CD4-positive, alpha-beta T cell (primary cell): ENCODE data around the gene LGALS14. TPM values are rescaled to one million over a fixed set of nuclear protein-coding genes. Genes with fewer than 3 reads are reported as not detected.
A peak's percentile ranks its signal among the peaks of the same experiment; 100 is the strongest.

Source experiments
- ATAC-seq: fragments of 200-7000 bp; cut with Tn5 transposase; one replicate; pipeline ENCODE4 v1.10.0; 2022; ENCODE audit warnings: mild to moderate bottlenecking; ENCODE audit not compliant: poor library complexity
- CTCF ChIA-PET: fragments of 350-600 bp; sonication (Branson Sonifier 250); formaldehyde crosslinking; loops from one replicate; lab custom pipeline; 2021; ENCODE audit warnings: antibody characterized with exemption, inconsistent platforms; lab: Charles Lee
- POLR2A ChIA-PET: fragments of 350-600 bp; sonication (Branson Sonifier 250); formaldehyde crosslinking; loops from one replicate; lab custom pipeline; 2021; ENCODE audit warnings: antibody characterized with exemption, inconsistent platforms; lab: Charles Lee
- DNase-seq, 14 experiments: peaks; one replicate each; pipeline ENCODE4 v3.0.0-alpha.2; 2013 to 2020; ENCODE audit warnings: mixed read lengths in 2 of 14
- H3K27ac ChIP-seq, 2 donors: one replicate each; pipeline versions ENCODE4 v1.5.1 to v1.7.0; 2013; ENCODE audit warnings: low read length in 2 of 2, low read depth in 1 of 2, mild to moderate bottlenecking in 1 of 2
- H3K27me3 ChIP-seq, 2 experiments: 1 replicate in 1 of 2; 2 replicates in 1 of 2; pipeline versions ENCODE4 v1.6.1 to v1.7.0; 2013; ENCODE audit warnings: low read length in 2 of 2, control low read depth in 1 of 2, mild to moderate bottlenecking in 1 of 2, moderate library complexity in 1 of 2; ENCODE audit not compliant: insufficient read depth in 2 of 2, control insufficient read depth in 1 of 2
- H3K36me3 ChIP-seq: one replicate; pipeline ENCODE4 v1.6.1; 2013; ENCODE audit warnings: low read length, control low read depth; ENCODE audit not compliant: insufficient read depth
- H3K4me1 ChIP-seq: one replicate; pipeline ENCODE4 v1.6.1; 2013; ENCODE audit warnings: low read length, control low read depth; ENCODE audit not compliant: insufficient read depth
- H3K4me3 ChIP-seq: one replicate; pipeline ENCODE4 v1.5.1; 2013; ENCODE audit warnings: mild to moderate bottlenecking, low read length, moderate library complexity
- H3K9me3 ChIP-seq, 2 experiments: 1 replicate in 1 of 2; 2 replicates in 1 of 2; pipeline versions ENCODE4 v1.6.1 to v1.7.0; 2013; ENCODE audit warnings: low read length in 2 of 2, mild to moderate bottlenecking in 2 of 2, control low read depth in 1 of 2, moderate library complexity in 1 of 2; ENCODE audit not compliant: control insufficient read depth in 1 of 2, insufficient read depth in 1 of 2
- H3K27ac Mint-ChIP-seq: one replicate; pipeline ENCODE4 v1.8.0; 2020; ENCODE audit warnings: mixed read lengths
- H3K27me3 Mint-ChIP-seq: one replicate; pipeline ENCODE4 v1.8.0; 2021; ENCODE audit warnings: mixed read lengths
- H3K36me3 Mint-ChIP-seq: one replicate; pipeline ENCODE4 v1.8.0; 2021; ENCODE audit warnings: low read depth, mixed read lengths
- H3K4me1 Mint-ChIP-seq: one replicate; pipeline ENCODE4 v1.8.0; 2021; ENCODE audit warnings: low read depth, mixed read lengths
- H3K4me3 Mint-ChIP-seq: one replicate; pipeline ENCODE4 v1.8.0; 2020; ENCODE audit warnings: mild to moderate bottlenecking, mixed read lengths
- H3K9me3 Mint-ChIP-seq: one replicate; pipeline ENCODE4 v1.8.0; 2020; ENCODE audit warnings: mixed read lengths
- intact Hi-C, 2 experiments: fragments of 100-400 bp; cut with DNase I in 1 of 2; cut with micrococcal nuclease in 1 of 2; formaldehyde crosslinking; loops; one replicate each; pipeline versions ENCODE4 v1.15.1 to v1.9.0; 2023 to 2025; cut with DNase I, micrococcal nuclease
- total RNA-seq, 174 experiments: library from RNA in 2 of 174; stranded (reverse) in 2 of 174; gene quantifications; one replicate each; pipeline ENCODE4 v1.2.3 and lab custom pipeline; 2021 to 2026
- TF ChIP-seq, protein P1 (sequence below): fragments of 200-600 bp; IDR thresholded peaks from one replicate; pipeline ENCODE4 v1.8.0; 2022; ENCODE audit warnings: antibody characterized with exemption, mild to moderate bottlenecking

LGALS14 gene
- total RNA-seq, 2 experiments from 2014 or later = not detected

DNA sequence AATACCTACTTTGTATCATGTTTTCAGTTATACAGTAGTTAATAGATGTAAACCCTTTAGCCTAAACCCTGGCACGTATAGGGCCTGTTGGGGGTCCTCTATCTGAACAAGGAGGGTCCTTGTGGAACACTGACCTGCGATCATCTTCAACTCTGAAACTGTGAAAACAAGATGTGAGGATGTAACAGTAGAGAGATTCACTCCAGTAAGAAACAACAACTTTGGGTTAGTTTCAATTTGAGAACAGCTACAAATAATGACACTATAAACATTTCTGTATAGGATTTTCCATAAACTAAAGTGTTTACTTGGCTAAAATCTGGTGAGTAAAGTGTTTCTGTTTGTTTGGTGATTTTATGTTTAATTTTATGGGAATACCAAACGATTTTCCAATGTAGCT lies 31.4 kb downstream of the LGALS14 start:
- Histone ChIP-seq H3K36me3 (no peaks in the 10 kb centered on the region), H3K27me3 (peaks cover 0 to 4% of the 10 kb centered on the region in 2 experiments), H3K4me3 (no peak overlapping the region), H3K27ac (no peak overlapping the region), H3K9me3 (no peaks in the 10 kb centered on the region), H3K4me1 (peaks cover 10% of the 10 kb centered on the region)
- Mint-ChIP-seq H3K27me3 (peaks cover 17% of the 10 kb centered on the region), H3K9me3 (no peaks in the 10 kb centered on the region), H3K4me1 (peaks cover 6% of the 10 kb centered on the region), H3K4me3 (no peak overlapping the region), H3K36me3 (no peaks in the 10 kb centered on the region), H3K27ac (no peak overlapping the region)
- POLR2A ChIA-PET = no interaction called here
- CTCF ChIA-PET = interaction anchor here (0.6 to 1.0 kb wide), 2 partner anchors 184 to 455 kb away, joined by 3 read pairs; no protein-coding TSS in a partner anchor
- ATAC-seq (no peak), DNase-seq (no peak)
- intact Hi-C loops = no loop called here
- TF ChIP-seq, protein P1, sequence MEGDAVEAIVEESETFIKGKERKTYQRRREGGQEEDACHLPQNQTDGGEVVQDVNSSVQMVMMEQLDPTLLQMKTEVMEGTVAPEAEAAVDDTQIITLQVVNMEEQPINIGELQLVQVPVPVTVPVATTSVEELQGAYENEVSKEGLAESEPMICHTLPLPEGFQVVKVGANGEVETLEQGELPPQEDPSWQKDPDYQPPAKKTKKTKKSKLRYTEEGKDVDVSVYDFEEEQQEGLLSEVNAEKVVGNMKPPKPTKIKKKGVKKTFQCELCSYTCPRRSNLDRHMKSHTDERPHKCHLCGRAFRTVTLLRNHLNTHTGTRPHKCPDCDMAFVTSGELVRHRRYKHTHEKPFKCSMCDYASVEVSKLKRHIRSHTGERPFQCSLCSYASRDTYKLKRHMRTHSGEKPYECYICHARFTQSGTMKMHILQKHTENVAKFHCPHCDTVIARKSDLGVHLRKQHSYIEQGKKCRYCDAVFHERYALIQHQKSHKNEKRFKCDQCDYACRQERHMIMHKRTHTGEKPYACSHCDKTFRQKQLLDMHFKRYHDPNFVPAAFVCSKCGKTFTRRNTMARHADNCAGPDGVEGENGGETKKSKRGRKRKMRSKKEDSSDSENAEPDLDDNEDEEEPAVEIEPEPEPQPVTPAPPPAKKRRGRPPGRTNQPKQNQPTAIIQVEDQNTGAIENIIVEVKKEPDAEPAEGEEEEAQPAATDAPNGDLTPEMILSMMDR = no peak

DNA sequence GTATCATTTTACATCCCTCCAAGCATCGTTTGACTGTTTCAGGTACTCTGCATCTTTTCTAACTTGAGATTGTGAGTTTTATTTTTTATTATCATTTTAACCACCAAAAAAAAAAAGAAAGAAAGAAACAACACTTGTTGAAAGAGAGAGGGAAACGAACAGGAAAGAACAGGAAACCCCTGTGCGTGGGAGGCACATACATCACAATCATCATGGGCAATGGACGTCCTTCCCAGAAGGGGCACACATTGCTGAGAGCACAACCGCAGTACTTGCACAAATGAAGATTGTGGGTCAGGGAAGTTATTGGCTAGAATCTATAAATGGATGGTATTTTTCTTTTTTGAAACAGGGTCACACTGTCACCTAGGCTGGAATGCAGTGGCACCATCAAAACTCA lies 31.8 kb downstream of the LGALS14 start:
- H3K4me3 Mint-ChIP-seq = no peak overlapping the region
- Histone ChIP-seq H3K4me3 (no peak overlapping the region), H3K4me1 (peaks cover 10% of the 10 kb centered on the region), H3K9me3 (no peaks in the 10 kb centered on the region), H3K27ac (no peak overlapping the region), H3K36me3 (no peaks in the 10 kb centered on the region), H3K27me3 (peaks cover 0 to 4% of the 10 kb centered on the region in 2 experiments)
- CTCF ChIA-PET = interaction anchor here (1.0 kb wide), 1 partner anchor 184 kb away, joined by 3 read pairs; no protein-coding TSS in a partner anchor
- H3K27ac Mint-ChIP-seq = no peak overlapping the region
- H3K36me3 Mint-ChIP-seq = no peaks in the 10 kb centered on the region
- POLR2A ChIA-PET = no interaction called here
- ATAC-seq (no peak), DNase-seq (no peak)
- no peaks in the 10 kb centered on the region for H3K9me3 Mint-ChIP-seq
- peaks cover 15% of the 10 kb centered on the region for H3K27me3 Mint-ChIP-seq
- H3K4me1 Mint-ChIP-seq = peaks cover 6% of the 10 kb centered on the region
- intact Hi-C loops = no loop called here
- TF ChIP-seq, protein P1 = no peak

DNA sequence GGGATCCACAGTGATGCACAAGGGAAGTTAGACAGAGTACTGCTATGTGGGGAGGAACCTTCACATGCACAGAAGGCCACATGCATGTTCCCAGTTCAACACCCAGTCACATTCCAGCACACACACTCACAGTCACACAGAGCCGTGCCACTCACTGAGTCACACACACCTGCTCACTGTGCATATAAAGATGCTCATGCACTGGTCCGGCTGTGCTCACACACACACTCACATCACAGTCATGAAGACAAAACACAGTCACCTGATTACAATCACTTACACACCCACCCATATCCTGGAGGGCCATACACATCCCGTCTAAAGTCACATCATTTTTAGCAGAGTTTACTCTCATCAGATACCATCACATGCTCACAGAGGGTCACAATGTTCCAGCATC lies 33.1 kb downstream of the LGALS14 start:
- Histone ChIP-seq H3K4me1 (peaks cover 10% of the 10 kb centered on the region), H3K4me3 (no peak overlapping the region), H3K9me3 (no peaks in the 10 kb centered on the region), H3K36me3 (no peaks in the 10 kb centered on the region), H3K27ac (no peak overlapping the region), H3K27me3 (peaks cover 0 to 4% of the 10 kb centered on the region in 2 experiments)
- Mint-ChIP-seq H3K27me3 (peaks cover 23% of the 10 kb centered on the region), H3K36me3 (no peaks in the 10 kb centered on the region), H3K9me3 (no peaks in the 10 kb centered on the region), H3K4me3 (no peak overlapping the region), H3K27ac (no peak overlapping the region), H3K4me1 (peaks cover 6% of the 10 kb centered on the region)
- intact Hi-C loops = no loop called here
- TF ChIP-seq, protein P1 = no peak
- DNase-seq = peak in 2 of 14 experiments; percentile 3 to 6
- no peak for ATAC-seq
- CTCF ChIA-PET = no interaction called here
- POLR2A ChIA-PET = no interaction called here
